Right cardiac atrium (tissue), 5 donors: ENCODE data around the gene RANBP3. TPM values are rescaled to one million over a fixed set of nuclear protein-coding genes. Genes with fewer than 3 reads are reported as not detected.

Experiments used
- ATAC-seq, 2 donors: fragments of 200-7000 bp; cut with Tn5 transposase; one replicate each; pipeline versions ENCODE4 v1.8.0 to v1.9.1; 2020; ENCODE audit warnings: moderate library complexity in 2 of 2, mild to moderate bottlenecking in 1 of 2
- DNase-seq, 3 donors: peaks; one replicate each; pipeline ENCODE4 v3.0.0-alpha.2; 2020
- H3K27ac ChIP-seq: one replicate; pipeline ENCODE4 v1.5.1; 2013; ENCODE audit warnings: mild to moderate bottlenecking, low read length, control low read depth, moderate library complexity
- H3K27me3 ChIP-seq: one replicate; pipeline ENCODE4 v1.6.1; 2013; ENCODE audit not compliant: control insufficient read depth, insufficient read depth
- H3K4me1 ChIP-seq: one replicate; pipeline ENCODE4 v1.6.1; 2013; ENCODE audit warnings: low read length; ENCODE audit not compliant: control insufficient read depth, insufficient read depth
- H3K4me3 ChIP-seq: one replicate; pipeline ENCODE4 v1.5.1; 2013; ENCODE audit warnings: low read length, control low read depth
- H3K9me3 ChIP-seq: one replicate; pipeline ENCODE4 v1.6.1; 2013; ENCODE audit warnings: low read length; ENCODE audit not compliant: control insufficient read depth
- WGBS: extraction: QIAGEN DNeasy Blood & Tissue Kit; methylation state at CpG from one replicate; pipeline ENCODE4 v1.1.7; 2013; 5-methylcytosine and 5-hydroxymethylcytosine counted together
- intact Hi-C, 4 donors: fragments of 100-400 bp; cut with DNase I; formaldehyde crosslinking; loops; one replicate each; pipeline versions ENCODE4 v1.11.0 to v1.14.0; 2022 to 2023
- polyA plus RNA-seq: library from polyadenylated mRNA; stranded (reverse); fragments of 200-250 nt; gene quantifications from one replicate; pipeline ENCODE4 v1.2.3, GENCODE V29; 2013
- total RNA-seq, 4 donors: library from RNA; stranded (reverse); fragmentation: NEBNext Ultra II Directional; extraction: Animal tissue kit (Norgen Biotek cat#: 25700); gene quantifications; one replicate each; pipeline ENCODE4 v1.2.1, GENCODE V29; 2021
- donor health status: healthy with polysubstance abuse.
- donor health status: DM: no; HTN: yes; CAD: no.
- donor health status: DM: no; HTN: no; CAD: no.
- donor health status: DM: no; HTN: yes; CAD: no; lungs with severe emphysema.
- donor health status: DM: yes; HTN: yes; CAD: no.

Gene RANBP3
- total and polyA plus RNA-seq, 5 donors: 49.6 to 73.8 (median 65.4) TPM

GRCh38 chr19:5903056-5903623 lies 74.8 kb downstream of the RANBP3 start:
- DNase-seq (no peak), ATAC-seq (no peak)
- peak overlapping the region; percentile 76 for H3K4me3 ChIP-seq
- H3K27ac ChIP-seq: peak overlapping the region; percentile 78
- intact Hi-C loops: loop anchor here in 1 of 4 donors (10.0 kb wide), 1 partner anchor 52 kb away; no protein-coding TSS in a partner anchor
- under 1% methylated on average over 27 of the region's 27 CpGs for WGBS
- no peaks in the 10 kb centered on the region for H3K4me1 ChIP-seq
- H3K27me3 ChIP-seq: no peaks in the 10 kb centered on the region
- no peaks in the 10 kb centered on the region for H3K9me3 ChIP-seq

GRCh38 chr19:5900976-5901375 lies 77.0 kb downstream of the RANBP3 start:
- ATAC-seq: no peak
- Histone ChIP-seq H3K4me3 (no peak overlapping the region), H3K4me1 (no peaks in the 10 kb centered on the region), H3K9me3 (no peaks in the 10 kb centered on the region), H3K27me3 (no peaks in the 10 kb centered on the region), H3K27ac (no peak overlapping the region)
- DNase-seq: no peak
- WGBS: 88% methylated on average over 8 of the region's 8 CpGs
- intact Hi-C loops: loop anchor here in 1 of 4 donors (10.0 kb wide), 1 partner anchor 54 kb away; no protein-coding TSS in a partner anchor

- H3K4me3 ChIP-seq: no peak overlapping the region
- H3K27me3 ChIP-seq: no peaks in the 10 kb centered on the region
- H3K4me1 ChIP-seq: no peaks in the 10 kb centered on the region
- DNase-seq (no peak), ATAC-seq (no peak)
- H3K27ac ChIP-seq: no peak overlapping the region
- intact Hi-C loops: loop anchor here in 3 of 4 donors (5.0 to 10.0 kb wide), 3 partner anchors 55 to 95 kb away; partner anchors contain the start of gene NRTN (in 1 of the 3)
- H3K9me3 ChIP-seq: no peaks in the 10 kb centered on the region
- 81% methylated on average over 13 of the region's 13 CpGs for WGBS
Measured at GRCh38 chr19:5899728-5900526, 78.0 kb downstream of the RANBP3 start.

GRCh38 chr19:5897189-5897969 lies 80.6 kb downstream of the RANBP3 start:
- intact Hi-C loops: loop anchor here in 2 of 4 donors (5.0 to 10.0 kb wide), 2 partner anchors 75 to 93 kb away; partner anchors contain the start of gene NRTN (in 1 of the 2)
- DNase-seq (peak in 2 of 3 donors; percentile 55 to 65), ATAC-seq (no peak)
- H3K4me3 ChIP-seq: no peak overlapping the region
- no peak overlapping the region for H3K27ac ChIP-seq
- 85% methylated on average over 30 of the region's 30 CpGs for WGBS
- H3K27me3 ChIP-seq: no peaks in the 10 kb centered on the region
- no peaks in the 10 kb centered on the region for H3K9me3 ChIP-seq
- H3K4me1 ChIP-seq: peaks cover under 1% of the 10 kb centered on the region

GRCh38 chr19:5896365-5897076 lies 81.4 kb downstream of the RANBP3 start:
- no peaks in the 10 kb centered on the region for H3K27me3 ChIP-seq
- no peak for ATAC-seq
- H3K4me1 ChIP-seq: peaks cover 6% of the 10 kb centered on the region
- DNase-seq: peak in 1 of 3 donors; percentile 33
- 87% methylated on average over 29 of the region's 29 CpGs for WGBS
- H3K9me3 ChIP-seq: no peaks in the 10 kb centered on the region
- H3K27ac ChIP-seq: no peak overlapping the region
- H3K4me3 ChIP-seq: no peak overlapping the region
- intact Hi-C loops: loop anchor here in 2 of 4 donors (5.0 to 10.0 kb wide), 2 partner anchors 76 to 92 kb away; partner anchors contain the start of gene NRTN (in 1 of the 2)

- intact Hi-C loops: loop anchor here in 2 of 4 donors (5.0 to 10.0 kb wide), 2 partner anchors 76 to 91 kb away; partner anchors contain the start of gene NRTN (in 1 of the 2)
- Histone ChIP-seq H3K4me1 (peaks cover 6% of the 10 kb centered on the region), H3K9me3 (no peaks in the 10 kb centered on the region), H3K4me3 (no peak overlapping the region), H3K27me3 (no peaks in the 10 kb centered on the region), H3K27ac (peak overlapping the region; percentile 72)
- DNase-seq (peak in 1 of 3 donors; percentile 63), ATAC-seq (no peak)
- 87% methylated on average over 8 of the region's 8 CpGs for WGBS
Measured at GRCh38 chr19:5895890-5896289, 82.0 kb downstream of the RANBP3 start.

- H3K27me3 ChIP-seq: no peaks in the 10 kb centered on the region
- peak overlapping the region; percentile 72 for H3K27ac ChIP-seq
Measured at GRCh38 chr19:5895409-5895808, 82.5 kb downstream of the RANBP3 start.

GRCh38 chr19:5894704-5895349 lies 83.1 kb downstream of the RANBP3 start:
- H3K4me1 ChIP-seq: peaks cover 6% of the 10 kb centered on the region
- no peak overlapping the region for H3K4me3 ChIP-seq
- H3K9me3 ChIP-seq: no peaks in the 10 kb centered on the region
- 55% methylated on average over 28 of the region's 28 CpGs for WGBS
- peak in 2 of 3 donors; percentile 69 to 75 for DNase-seq
- peak overlapping the region; percentile 72 for H3K27ac ChIP-seq
- H3K27me3 ChIP-seq: no peaks in the 10 kb centered on the region
- ATAC-seq: peak; percentile 1 to 17
- intact Hi-C loops: loop anchor here in 3 of 4 donors (5.0 to 10.0 kb wide), 4 partner anchors 77 to 93 kb away; partner anchors contain the start of gene NRTN (in 2 of the 3)

More at GRCh38 chr19:5895409-5895808, 82.5 kb downstream of the RANBP3 start:
- Histone ChIP-seq H3K4me1 (peaks cover 6% of the 10 kb centered on the region), H3K9me3 (no peaks in the 10 kb centered on the region), H3K4me3 (no peak overlapping the region)
- intact Hi-C loops: loop anchor here in 2 of 4 donors (5.0 to 10.0 kb wide), 2 partner anchors 77 to 91 kb away; partner anchors contain the start of gene NRTN (in 1 of the 2)
- DNase-seq (peak in 2 of 3 donors; percentile 61 to 63), ATAC-seq (peak; percentile 7 to 19)
- 62% methylated on average over 15 of the region's 15 CpGs for WGBS

GRCh38 chr19:5893907-5894703 lies 83.8 kb downstream of the RANBP3 start:
- WGBS: 40% methylated on average over 28 of the region's 28 CpGs
- H3K9me3 ChIP-seq: no peaks in the 10 kb centered on the region
- H3K27ac ChIP-seq: peak overlapping the region; percentile 88
- no peak overlapping the region for H3K4me3 ChIP-seq
- H3K27me3 ChIP-seq: no peaks in the 10 kb centered on the region
- ATAC-seq (peak; percentile 78 to 80), DNase-seq (peak; percentile 77 to 89 (median 87))
- H3K4me1 ChIP-seq: peaks cover 6% of the 10 kb centered on the region
- intact Hi-C loops: loop anchor here (2.0 to 10.0 kb wide), 4 partner anchors 87 to 92 kb away; partner anchors contain the start of gene NRTN (in 3 of the 4)
